Endothelial cell of coronary artery (primary cell): Measurements from ENCODE around the gene CPXM2. TPM values are rescaled to one million over a fixed set of nuclear protein-coding genes. Genes with fewer than 3 reads are reported as not detected.

ENCODE experiments used
- total RNA-seq: library from RNA; depleted of rRNA; stranded (reverse); fragments of >200 nt; gene quantifications from 2 replicates; pipeline ENCODE4 v1.2.3, GENCODE V29; 2014

The CPXM2 gene
- 0.45 and 5.1 TPM in 2 replicates for total RNA-seq

GRCh38 chr10:123891144-123892071 lies at the start of gene CPXM2:
TSS of gene CPXM2 (minus strand) at chr10:123891807. CDS start at chr10:123891659, 148 bp downstream.

Other genes starting within 250 kb of the CPXM2 start
- not detected in 2 replicates for gene GPR26, start 225.5 kb downstream of the CPXM2 start, total RNA-seq
- gene CHST15, start 201.8 kb upstream of the CPXM2 start, total RNA-seq: 22.0 and 33.4 TPM in 2 replicates